SKM-1 treated with dmso at 0.1 percent for 144 hours (cell line): ENCODE data around the gene USP5.
"Not testable (repeated sequence)": the region's sequence is repeated elsewhere in the genome, so short reads cannot be mapped to it uniquely, and the experiment has no call there.

Source experiments
- DNase-seq: peaks from one replicate; lab custom pipeline; 2025; ENCODE audit not compliant: unreplicated experiment; lab: John Stamatoyannopoulos, UW

Gene USP5

GRCh38 chr12:6884539-6884938 is 32.6 kb downstream of the USP5 start:
- DNase-seq, result no peak

- not testable (repeated sequence) for DNase-seq
Observed at GRCh38 chr12:6886206-6886999, 34.5 kb downstream of the USP5 start.

- no peak for DNase-seq
Observed at GRCh38 chr12:6887460-6887859, 35.5 kb downstream of the USP5 start.

DNA sequence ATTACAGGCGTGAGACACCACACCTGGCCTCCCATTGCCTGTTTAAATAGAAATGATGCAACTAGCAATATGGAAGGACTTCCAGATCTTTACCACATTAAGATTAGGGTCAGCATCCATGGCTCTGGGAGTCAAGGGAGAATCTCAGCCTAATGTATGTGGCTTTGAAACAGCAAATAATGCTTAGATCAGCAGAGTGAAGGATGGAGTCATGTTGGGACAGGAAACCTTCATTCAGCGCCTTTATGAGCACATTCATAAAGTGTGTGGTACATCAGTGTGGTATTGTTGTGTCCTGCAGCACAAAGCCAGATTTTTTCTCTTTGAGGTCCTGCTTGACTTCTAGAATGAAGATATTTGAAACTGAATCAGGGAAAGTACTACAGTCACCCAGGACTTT is 36.4 kb downstream of the USP5 start:
- no peak for DNase-seq

DNA sequence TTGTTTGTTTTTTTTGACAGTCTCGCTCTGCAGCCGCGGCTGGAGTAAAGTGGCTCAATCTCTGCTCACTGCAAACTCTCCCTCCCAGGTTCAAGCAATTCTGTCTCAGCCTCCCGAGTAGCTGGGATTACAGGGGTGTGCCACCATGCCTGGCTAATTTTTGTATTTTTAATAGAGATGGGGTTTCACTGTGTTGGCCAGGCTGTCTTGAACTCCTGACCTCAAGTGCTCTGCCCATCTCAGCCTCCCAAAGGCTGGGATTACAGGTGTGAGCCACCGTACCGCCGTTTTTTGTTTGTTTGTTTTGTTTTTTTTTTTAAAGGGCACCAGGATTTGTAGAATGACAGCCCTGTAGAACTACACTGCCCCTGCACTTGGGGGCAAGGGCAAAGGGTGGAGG is 36.8 kb downstream of the USP5 start:
- DNase-seq, result not testable (repeated sequence)

- not testable (repeated sequence) for DNase-seq
Observed at GRCh38 chr12:6889775-6890573, 38.0 kb downstream of the USP5 start.

DNA sequence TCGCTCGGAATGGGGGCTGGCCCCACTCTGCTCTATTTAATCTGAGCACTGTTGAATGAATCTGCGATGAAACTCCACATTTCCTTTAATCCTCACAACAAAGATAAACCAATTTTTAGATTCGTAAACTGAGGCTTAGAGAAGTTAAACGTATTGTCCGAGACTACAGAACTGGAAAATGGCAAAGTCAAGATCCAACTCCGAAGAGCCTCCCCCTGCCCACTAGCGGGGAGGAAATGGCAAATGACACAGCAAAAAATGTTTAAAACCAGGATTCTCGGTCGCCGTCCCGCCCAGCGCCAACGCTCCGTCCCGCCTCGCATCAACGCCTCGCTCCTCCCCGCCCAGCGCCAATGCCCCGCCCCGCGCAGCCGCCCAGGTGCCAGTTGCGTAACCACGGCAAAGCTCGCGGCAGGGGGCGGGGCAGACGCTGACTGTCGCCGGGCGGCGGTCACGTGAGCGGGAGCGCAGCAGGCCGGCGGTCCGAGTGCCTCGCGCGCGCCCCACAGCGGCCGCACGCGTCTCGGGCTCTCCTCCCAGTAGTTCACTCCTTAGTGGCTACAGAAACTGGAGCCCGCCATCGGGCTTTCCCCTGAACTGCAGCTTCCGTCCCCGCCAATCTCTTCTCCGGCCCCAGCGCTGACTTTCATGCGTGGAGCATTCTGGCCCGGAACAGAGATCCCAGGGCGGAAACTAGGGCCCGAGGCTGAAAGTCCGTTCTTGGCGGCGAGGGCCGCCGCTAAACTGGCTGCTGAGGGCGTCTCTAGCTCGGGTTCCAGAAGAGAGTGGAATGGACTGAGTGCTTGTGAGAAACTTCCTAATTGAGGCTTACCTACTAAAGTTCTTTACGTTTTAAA is 39.1 kb downstream of the USP5 start:
- peak; percentile 78 for DNase-seq

DNA sequence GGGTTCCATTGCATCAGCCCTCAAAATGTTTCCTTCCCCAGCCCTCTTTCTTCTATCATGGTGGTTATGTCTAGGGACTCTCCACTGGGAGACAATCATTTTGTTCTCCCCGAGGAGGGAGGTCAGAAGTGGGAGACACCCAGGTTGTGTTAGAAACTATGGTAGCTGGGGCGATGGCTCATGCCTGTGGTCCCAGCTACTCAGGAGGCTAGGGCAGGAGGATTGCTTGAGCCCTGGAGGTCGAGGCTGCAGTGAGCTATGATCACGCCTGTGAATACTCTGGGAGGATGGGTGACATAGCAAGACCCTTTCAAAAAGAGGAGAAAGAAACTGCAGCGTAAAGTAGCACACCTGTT is 39.7 kb downstream of the USP5 start:
- no peak for DNase-seq

DNA sequence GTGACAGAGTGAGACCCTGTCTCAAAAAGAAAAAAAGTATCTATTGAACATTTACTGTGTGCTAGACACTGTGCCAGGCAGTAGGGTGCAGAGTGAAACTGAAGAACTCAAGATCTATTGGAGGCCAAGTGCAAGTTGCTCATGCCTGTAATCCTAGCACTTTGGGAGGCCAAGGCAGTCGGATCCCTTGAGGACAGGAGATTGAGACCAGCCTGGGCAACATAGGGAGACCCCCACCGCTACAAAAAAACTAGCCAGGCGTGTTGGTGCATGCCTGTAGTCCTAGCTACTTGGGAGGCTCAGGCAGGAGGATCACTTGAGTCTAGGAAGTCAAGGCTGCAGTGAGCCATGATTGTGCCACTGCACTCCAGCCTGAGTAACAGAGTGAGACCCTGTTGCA is 40.7 kb downstream of the USP5 start:
- DNase-seq, result not testable (repeated sequence)

- DNase-seq, result no peak
Observed at GRCh38 chr12:6894321-6894720, 42.4 kb downstream of the USP5 start.

GRCh38 chr12:6896846-6897435 is 45.0 kb downstream of the USP5 start:
- DNase-seq, result no peak

- DNase-seq, result no peak
Observed at GRCh38 chr12:6899427-6899826, 47.5 kb downstream of the USP5 start.

DNA sequence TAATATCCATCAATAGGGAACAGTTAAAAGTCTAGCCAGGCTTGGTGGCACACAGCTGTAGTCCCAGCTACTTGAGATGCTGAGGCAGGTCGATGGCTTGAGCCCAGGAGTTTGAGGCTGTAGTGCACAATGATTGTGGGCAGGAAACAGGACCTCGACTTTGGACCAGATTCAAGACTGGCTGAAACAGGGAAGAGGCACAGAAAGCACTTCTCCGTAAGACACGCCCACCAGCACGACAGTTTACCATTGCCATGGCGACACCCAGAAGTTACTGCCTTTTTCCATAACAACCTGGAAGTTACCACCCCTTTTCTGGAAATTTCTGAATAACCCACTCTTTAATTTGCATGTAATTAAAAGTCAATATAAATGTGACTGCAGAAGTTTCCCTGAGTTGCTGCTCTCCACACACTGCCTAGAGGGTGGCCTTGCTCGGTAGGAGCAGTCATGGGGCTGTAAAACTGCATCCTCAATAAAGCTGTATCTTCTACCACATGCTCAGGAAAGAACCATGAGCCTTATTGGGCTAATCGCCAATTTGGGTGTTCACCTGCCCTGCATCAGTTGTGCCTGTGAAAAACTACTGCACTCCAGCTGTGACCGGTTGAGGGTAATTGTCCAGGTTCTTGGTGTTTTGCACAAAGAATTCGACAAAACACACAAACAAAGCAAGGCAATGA is 48.0 kb downstream of the USP5 start:
- DNase-seq, result peak; percentile 43

DNA sequence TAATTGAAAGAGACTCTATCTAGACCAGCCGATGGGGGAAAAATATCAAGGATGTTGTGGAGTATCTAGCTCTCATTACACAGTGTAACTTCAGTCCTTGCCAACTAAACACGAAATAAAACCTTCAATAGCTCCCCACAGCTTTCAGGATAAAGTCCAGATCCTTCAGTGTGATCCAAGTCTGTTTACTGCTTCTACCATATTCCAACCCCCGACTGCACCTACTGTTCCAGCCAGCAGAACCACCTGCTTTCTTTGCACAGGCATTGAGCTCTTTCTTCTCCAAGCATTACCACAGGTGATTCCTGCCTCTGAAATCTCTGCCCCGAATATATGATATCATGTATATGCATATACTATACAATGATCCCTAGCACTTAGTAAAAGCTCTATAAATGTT is 50.5 kb downstream of the USP5 start:
- DNase-seq, result no peak

DNA sequence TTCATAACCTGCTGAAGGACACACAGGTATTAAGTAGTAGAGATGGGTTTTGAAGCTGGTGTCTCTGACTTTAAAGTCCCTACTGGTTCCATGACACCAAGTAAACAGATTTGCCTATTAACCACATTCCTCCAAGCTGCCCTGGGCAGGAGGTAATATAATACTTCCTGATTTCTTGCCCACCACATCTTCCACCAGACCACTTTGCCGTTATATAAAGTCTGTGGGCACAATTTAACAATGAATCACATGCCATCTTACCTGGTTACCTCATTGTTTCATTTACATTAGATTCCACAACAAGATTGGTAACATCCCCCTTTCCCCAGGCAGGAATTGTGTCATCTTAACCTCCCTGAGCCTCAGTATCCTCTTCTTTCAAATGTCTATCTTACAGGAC is 51.8 kb downstream of the USP5 start:
- DNase-seq, result no peak

DNA sequence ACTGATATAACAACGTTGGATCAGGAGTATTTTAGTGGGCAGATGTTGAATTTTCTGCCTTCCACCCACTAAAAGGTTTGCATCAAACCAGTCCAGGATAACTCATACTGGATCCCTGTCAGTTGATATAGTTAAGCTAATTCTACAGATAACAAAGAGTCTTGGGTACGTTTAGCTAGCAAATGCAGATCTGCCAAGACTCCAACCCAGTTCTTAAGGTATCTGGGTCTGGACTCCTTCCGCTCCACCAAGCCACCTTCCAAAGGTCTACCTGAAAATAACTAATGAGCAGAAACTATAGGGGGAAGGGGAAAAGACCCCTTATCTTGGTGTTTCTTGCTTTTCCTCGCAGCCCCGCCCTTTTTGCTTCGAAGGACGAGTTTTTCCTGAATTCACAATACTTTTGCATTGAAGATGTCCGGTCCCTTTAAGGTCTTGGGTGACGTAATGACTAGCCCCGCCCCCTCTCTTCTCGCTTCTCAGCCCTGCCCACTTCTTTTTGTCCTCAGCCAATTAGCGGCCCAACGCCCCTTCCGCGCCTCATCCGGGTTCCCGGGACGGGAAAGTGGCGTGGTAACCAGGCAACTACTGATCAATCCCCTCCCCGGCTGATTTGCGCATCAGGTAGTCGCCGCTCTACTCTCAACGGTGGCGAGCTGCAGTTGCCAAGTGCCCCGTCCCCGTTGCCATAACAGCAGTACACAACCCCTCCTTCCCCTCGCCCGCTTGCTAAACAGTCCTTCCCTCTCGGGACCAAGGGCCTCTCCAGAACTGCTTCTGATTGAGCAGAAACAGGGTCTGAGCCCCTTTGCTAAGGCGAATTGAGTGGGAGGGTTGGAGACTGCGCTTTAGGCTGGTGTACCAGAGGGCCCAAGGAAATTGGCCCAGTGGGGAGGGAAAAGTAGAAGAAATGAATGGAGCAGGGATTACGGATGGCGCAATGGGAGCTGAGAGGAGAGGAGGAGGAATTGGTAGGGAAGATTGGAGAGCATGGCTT is 52.6 kb downstream of the USP5 start, which contains the start of gene LRRC23:
Gene LRRC23 (plus strand): TSS at position 543 of the 997 bp plus-strand sequence. CDS start 812 bp downstream, outside the sequence.
- peak; percentile 84 for DNase-seq

DNA sequence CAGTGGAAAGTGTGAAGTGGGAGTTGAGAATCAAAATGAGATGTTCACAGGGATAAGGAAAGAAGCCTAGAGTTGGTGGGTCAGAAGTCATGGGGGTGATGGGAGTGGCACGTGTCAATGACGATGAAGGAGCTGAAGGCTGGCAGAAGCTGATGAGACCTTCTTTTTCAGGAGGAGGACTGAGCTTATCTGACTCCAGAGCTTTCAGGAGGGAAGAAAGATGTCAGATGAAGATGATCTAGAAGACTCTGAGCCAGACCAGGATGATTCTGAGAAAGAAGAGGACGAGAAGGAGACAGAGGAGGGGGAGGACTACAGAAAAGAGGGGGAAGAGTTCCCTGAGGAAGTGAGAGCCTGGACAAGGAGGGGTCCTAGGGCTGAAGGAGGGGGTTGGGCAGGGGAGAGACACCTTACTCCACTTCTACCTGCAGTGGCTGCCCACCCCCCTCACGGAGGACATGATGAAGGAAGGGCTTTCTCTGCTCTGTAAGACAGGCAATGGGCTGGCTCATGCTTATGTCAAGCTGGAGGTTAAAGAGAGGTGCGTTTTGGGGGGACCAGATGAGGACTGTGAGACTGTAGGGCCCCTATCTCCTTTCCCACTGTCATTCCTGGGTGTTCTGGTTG is 53.6 kb downstream of the USP5 start:
- DNase-seq, result no peak

GRCh38 chr12:6908141-6908540 is 56.2 kb downstream of the USP5 start:
- DNase-seq, result not testable (repeated sequence)
